ENCODE results near the gene PHF21B.

GRCh38 chr22:45009606-45010531 lies at the start of gene PHF21B:
- TF ChIP-seq POLR2AphosphoS5 (IDR thresholded peaks at IDR 0.05; ENCODE audit: insufficient read depth, low read depth, low read length) (no peak), POLR2A (IDR thresholded peaks at IDR 0.05; ENCODE audit: low read depth, low read length) (no peak)
